Measurements from ENCODE around the gene EPHB1.

Gene EPHB1

GRCh38 chr3:134911586-134912548 is 116.8 kb downstream of the EPHB1 start:
- Histone ChIP-seq H3K36me3 (no peaks in the 10 kb centered on the region), H3K4me3 (ENCODE audit: low read depth, low read length) (no peak overlapping the region), H3K9me3 (no peaks in the 10 kb centered on the region), H3K4me1 (no peaks in the 10 kb centered on the region), H3K27me3 (no peaks in the 10 kb centered on the region)
- no peak for TF ChIP-seq CTCF (IDR thresholded peaks at IDR 0.05; ENCODE audit: low read depth, low read length)
- DNase-seq: no peak

- DNase-seq: no peak
- TF ChIP-seq CTCF (IDR thresholded peaks at IDR 0.05; ENCODE audit: low read depth, low read length): no peak
- Histone ChIP-seq H3K4me1 (no peaks in the 10 kb centered on the region), H3K36me3 (no peaks in the 10 kb centered on the region), H3K9me3 (no peaks in the 10 kb centered on the region), H3K4me3 (ENCODE audit: low read depth, low read length) (no peak overlapping the region), H3K27me3 (no peaks in the 10 kb centered on the region)
Measured at GRCh38 chr3:134916276-134916961, 121.4 kb downstream of the EPHB1 start.

- DNase-seq: no peak
Measured at GRCh38 chr3:134917631-134918030, 122.6 kb downstream of the EPHB1 start.

GRCh38 chr3:134918441-134918840 is 123.4 kb downstream of the EPHB1 start:
- no peak for DNase-seq
- H3K4me3 ChIP-seq (ENCODE audit: low read depth, low read length): no peak overlapping the region
- H3K4me1 ChIP-seq: no peaks in the 10 kb centered on the region
- no peaks in the 10 kb centered on the region for H3K36me3 ChIP-seq
- H3K27me3 ChIP-seq: no peaks in the 10 kb centered on the region
- no peaks in the 10 kb centered on the region for H3K9me3 ChIP-seq
- TF ChIP-seq CTCF (IDR thresholded peaks at IDR 0.05; ENCODE audit: low read depth, low read length): no peak

More at GRCh38 chr3:134917631-134918030, 122.6 kb downstream of the EPHB1 start:
- Histone ChIP-seq H3K4me3 (ENCODE audit: low read depth, low read length) (no peak overlapping the region), H3K4me1 (no peaks in the 10 kb centered on the region), H3K9me3 (no peaks in the 10 kb centered on the region), H3K36me3 (no peaks in the 10 kb centered on the region), H3K27me3 (no peaks in the 10 kb centered on the region)
- TF ChIP-seq CTCF (IDR thresholded peaks at IDR 0.05; ENCODE audit: low read depth, low read length): no peak

- H3K27me3 ChIP-seq: no peaks in the 10 kb centered on the region
- TF ChIP-seq CTCF (IDR thresholded peaks at IDR 0.05; ENCODE audit: low read depth, low read length): no peak
- no peak overlapping the region for H3K4me3 ChIP-seq (ENCODE audit: low read depth, low read length)
- H3K9me3 ChIP-seq: no peaks in the 10 kb centered on the region
- no peaks in the 10 kb centered on the region for H3K4me1 ChIP-seq
- DNase-seq: no peak
- no peaks in the 10 kb centered on the region for H3K36me3 ChIP-seq
Measured at GRCh38 chr3:134922101-134922500, 127.0 kb downstream of the EPHB1 start.

GRCh38 chr3:134922866-134923265 is 127.8 kb downstream of the EPHB1 start:
- TF ChIP-seq CTCF (IDR thresholded peaks at IDR 0.05; ENCODE audit: low read depth, low read length): no peak
- no peaks in the 10 kb centered on the region for H3K36me3 ChIP-seq
- no peaks in the 10 kb centered on the region for H3K4me1 ChIP-seq
- H3K4me3 ChIP-seq (ENCODE audit: low read depth, low read length): no peak overlapping the region
- H3K9me3 ChIP-seq: no peaks in the 10 kb centered on the region
- DNase-seq: no peak
- no peaks in the 10 kb centered on the region for H3K27me3 ChIP-seq
